Right atrium auricular region (tissue), 2 donors: Measurements from ENCODE around the gene SH2D3A. TPM values are rescaled to one million over a fixed set of nuclear protein-coding genes. Genes with fewer than 3 reads are reported as not detected.
"Not testable (repeated sequence)": the region's sequence is repeated elsewhere in the genome, so short reads cannot be mapped to it uniquely, and the experiment has no call there.

ENCODE experiments used
- DNase-seq: peaks from one replicate; pipeline ENCODE4 v3.0.0-alpha.2; 2019; ENCODE audit warnings: low spot score
- H3K27ac ChIP-seq, 2 donors: fragments of 200-600 bp; sonication (generic); 1 replicate in 1 of 2; 2 replicates in 1 of 2; pipeline ENCODE4 v1.5.1; 2016 to 2019
- H3K27me3 ChIP-seq, 2 donors: fragments of 200-600 bp; sonication (generic); one replicate each; pipeline versions ENCODE4 v1.5.1 to v1.6.0; 2017 to 2019
- H3K36me3 ChIP-seq: fragments of 200-600 bp; sonication (generic); one replicate; pipeline ENCODE4 v1.5.1; 2016
- H3K4me1 ChIP-seq, 2 donors: fragments of 200-600 bp; sonication (generic); one replicate each; pipeline versions ENCODE4 v1.5.1 to v1.6.0; 2017 to 2019
- H3K4me3 ChIP-seq, 2 donors: fragments of 200-600 bp; sonication (generic); 1 replicate in 1 of 2; 2 replicates in 1 of 2; pipeline ENCODE4 v1.5.1; 2017 to 2019; ENCODE audit warnings: mild to moderate bottlenecking in 1 of 2, moderate library complexity in 1 of 2
- H3K9me3 ChIP-seq, 2 donors: fragments of 200-600 bp; sonication (generic); one replicate each; pipeline ENCODE4 v1.5.1; 2019
- total RNA-seq, 2 donors: library from RNA; depleted of rRNA; stranded (reverse); fragments of >200 nt; gene quantifications; one replicate each; pipeline ENCODE4 v1.1.0, GENCODE V29; 2016
- TF ChIP-seq, protein P1 (sequence below), 2 donors: fragments of 200-600 bp; sonication (generic); IDR thresholded peaks; one replicate each; pipeline ENCODE4 v1.5.1; 2019; ENCODE audit warnings: antibody characterized with exemption in 2 of 2

Gene SH2D3A
- total RNA-seq, 2 donors from 2014 or later, result not detected

DNA sequence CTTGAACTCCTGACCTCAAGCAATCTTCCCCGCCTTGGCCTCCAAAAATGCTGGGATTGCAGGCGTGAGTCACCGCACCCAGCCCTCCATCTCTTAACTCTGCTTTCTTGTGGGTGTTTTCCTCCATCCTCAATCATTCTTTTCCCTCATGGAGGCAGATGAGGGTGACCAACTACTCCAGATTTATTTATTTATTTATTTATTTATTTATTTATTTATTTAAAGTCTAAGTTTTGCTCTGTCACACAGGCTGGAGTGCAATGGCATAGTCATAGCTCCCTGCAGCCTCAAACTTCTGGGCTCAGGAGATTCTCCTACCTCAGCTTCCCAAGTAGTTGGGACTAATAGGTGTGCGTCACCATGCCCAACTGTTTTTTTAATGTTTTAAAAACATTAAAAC lies 20.2 kb upstream of the SH2D3A start:
- H3K27ac ChIP-seq, result no peak overlapping the region
- TF ChIP-seq, protein P1, sequence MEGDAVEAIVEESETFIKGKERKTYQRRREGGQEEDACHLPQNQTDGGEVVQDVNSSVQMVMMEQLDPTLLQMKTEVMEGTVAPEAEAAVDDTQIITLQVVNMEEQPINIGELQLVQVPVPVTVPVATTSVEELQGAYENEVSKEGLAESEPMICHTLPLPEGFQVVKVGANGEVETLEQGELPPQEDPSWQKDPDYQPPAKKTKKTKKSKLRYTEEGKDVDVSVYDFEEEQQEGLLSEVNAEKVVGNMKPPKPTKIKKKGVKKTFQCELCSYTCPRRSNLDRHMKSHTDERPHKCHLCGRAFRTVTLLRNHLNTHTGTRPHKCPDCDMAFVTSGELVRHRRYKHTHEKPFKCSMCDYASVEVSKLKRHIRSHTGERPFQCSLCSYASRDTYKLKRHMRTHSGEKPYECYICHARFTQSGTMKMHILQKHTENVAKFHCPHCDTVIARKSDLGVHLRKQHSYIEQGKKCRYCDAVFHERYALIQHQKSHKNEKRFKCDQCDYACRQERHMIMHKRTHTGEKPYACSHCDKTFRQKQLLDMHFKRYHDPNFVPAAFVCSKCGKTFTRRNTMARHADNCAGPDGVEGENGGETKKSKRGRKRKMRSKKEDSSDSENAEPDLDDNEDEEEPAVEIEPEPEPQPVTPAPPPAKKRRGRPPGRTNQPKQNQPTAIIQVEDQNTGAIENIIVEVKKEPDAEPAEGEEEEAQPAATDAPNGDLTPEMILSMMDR (IDR thresholded peaks at IDR 0.05), result no peak
- H3K36me3 ChIP-seq, result no peaks in the 10 kb centered on the region
- DNase-seq, result no peak
- no peak overlapping the region for H3K4me3 ChIP-seq
- no peaks in the 10 kb centered on the region for H3K4me1 ChIP-seq
- no peaks in the 10 kb centered on the region for H3K9me3 ChIP-seq
- no peaks in the 10 kb centered on the region for H3K27me3 ChIP-seq

DNA sequence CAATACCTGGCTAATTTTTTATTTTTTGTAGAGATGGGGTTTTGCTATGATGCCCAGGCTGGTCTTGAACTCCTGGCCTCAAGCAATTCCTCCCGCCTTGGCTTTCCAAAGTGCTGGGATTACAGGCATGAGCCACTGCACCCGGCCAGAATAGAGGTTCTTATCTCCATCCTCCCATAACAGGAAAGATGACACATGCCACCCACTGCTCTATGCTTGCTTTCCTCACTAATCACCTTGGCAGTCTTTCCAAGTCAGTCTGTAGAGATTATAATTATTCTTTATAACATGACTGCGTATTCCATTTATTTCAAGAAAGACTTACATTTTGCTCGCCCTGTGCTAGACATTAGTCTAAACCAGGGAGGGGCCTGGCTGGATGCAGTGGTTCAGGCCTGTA lies 12.0 kb upstream of the SH2D3A start:
- no peaks in the 10 kb centered on the region for H3K4me1 ChIP-seq
- no peak overlapping the region for H3K4me3 ChIP-seq
- no peak for DNase-seq
- H3K27me3 ChIP-seq, result no peaks in the 10 kb centered on the region
- TF ChIP-seq, protein P1 (IDR thresholded peaks at IDR 0.05), result no peak
- no peaks in the 10 kb centered on the region for H3K9me3 ChIP-seq
- H3K36me3 ChIP-seq, result no peaks in the 10 kb centered on the region
- H3K27ac ChIP-seq, result no peak overlapping the region

DNA sequence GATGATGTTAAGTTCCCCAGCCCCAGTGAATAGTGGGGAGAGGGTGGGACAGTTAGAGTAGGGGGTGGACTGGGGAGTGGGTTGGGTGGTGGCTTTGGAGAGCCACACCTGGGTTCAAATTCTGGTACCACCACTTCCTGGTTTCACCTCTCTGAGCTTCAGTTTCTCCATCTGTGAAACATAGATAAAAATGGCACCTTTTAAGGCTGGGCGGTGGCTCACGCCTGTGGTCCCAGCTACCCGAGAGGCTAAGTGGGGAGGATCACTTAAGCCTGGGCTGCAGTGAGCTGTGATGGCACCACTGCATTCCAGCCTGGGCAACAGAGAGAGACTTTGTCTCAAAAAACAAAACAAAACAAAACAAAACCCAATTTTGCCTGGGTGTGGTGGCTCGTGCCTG lies 11.2 kb upstream of the SH2D3A start:
- no peaks in the 10 kb centered on the region for H3K9me3 ChIP-seq
- no peak overlapping the region for H3K27ac ChIP-seq
- no peaks in the 10 kb centered on the region for H3K4me1 ChIP-seq
- no peaks in the 10 kb centered on the region for H3K27me3 ChIP-seq
- TF ChIP-seq, protein P1 (IDR thresholded peaks at IDR 0.05), result no peak
- H3K36me3 ChIP-seq, result no peaks in the 10 kb centered on the region
- DNase-seq, result no peak
- no peak overlapping the region for H3K4me3 ChIP-seq

DNA sequence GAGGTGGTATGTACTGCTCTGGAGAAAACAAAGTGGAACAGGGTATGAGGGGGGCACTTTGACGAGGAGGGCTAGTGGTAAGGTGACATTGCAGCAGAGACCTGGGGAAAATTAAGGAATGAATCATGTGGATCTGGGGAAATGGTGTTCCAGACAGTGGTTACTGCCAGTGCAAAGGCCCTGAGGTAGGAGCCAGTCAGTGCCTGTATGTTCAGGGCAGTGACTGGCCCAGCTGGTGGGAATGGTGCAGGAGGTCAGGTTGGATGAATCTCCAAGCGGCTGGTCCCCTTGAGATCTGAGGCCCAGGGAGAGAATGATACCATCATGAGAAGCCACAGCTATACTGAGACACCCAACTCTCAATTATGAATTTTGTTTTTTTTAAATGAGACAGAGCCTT lies 10.2 kb upstream of the SH2D3A start:
- Histone ChIP-seq H3K27ac (no peak overlapping the region), H3K27me3 (no peaks in the 10 kb centered on the region), H3K36me3 (no peaks in the 10 kb centered on the region), H3K4me3 (no peak overlapping the region), H3K4me1 (no peaks in the 10 kb centered on the region), H3K9me3 (no peaks in the 10 kb centered on the region)
- DNase-seq, result no peak
- TF ChIP-seq, protein P1 (IDR thresholded peaks at IDR 0.05), result no peak

DNA sequence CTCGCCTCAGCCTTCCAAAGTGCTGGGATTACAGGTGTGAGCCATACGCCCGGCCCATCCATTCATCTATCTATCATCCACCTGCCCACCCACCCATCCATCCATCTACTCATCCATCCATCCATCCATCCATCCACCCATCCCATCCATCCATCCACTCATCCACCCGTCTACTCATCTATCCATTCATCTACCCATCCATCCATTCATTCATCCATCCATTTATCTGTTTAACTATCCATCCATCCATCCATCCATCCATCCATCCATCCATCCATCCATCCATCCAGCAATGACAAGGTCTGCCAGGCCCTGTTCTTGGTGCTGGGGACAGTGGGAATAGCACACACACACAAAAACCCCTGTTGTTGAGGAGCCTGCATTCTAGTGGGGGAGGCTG lies 9.8 kb upstream of the SH2D3A start:
- Histone ChIP-seq H3K9me3 (no peaks in the 10 kb centered on the region), H3K4me1 (no peaks in the 10 kb centered on the region), H3K27me3 (no peaks in the 10 kb centered on the region), H3K27ac (no peak overlapping the region), H3K36me3 (no peaks in the 10 kb centered on the region), H3K4me3 (no peak overlapping the region)
- DNase-seq, result no peak
- TF ChIP-seq, protein P1 (IDR thresholded peaks at IDR 0.05), result no peak

DNA sequence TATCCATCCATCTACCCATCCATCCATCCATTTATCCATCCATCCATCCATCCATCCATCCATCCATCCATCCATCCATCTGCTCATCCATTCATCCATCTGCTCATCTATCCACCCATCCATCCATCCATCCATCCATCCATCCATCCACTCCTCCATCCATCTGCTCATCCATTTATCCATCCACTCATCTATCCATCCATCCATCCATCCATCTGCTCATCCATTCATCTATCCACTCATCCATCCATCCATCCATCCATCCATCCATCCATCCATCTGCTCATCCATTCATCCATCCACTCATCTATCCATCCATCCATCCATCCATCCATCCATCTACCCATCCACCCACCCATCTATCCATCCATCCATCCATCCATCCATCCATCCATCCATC lies 8.8 kb upstream of the SH2D3A start:
- not testable (repeated sequence) for H3K4me1 ChIP-seq, DNase-seq, H3K27ac ChIP-seq, H3K4me3 ChIP-seq, H3K36me3 ChIP-seq, H3K27me3 ChIP-seq, H3K9me3 ChIP-seq
